Activated T-cell treated with anti-CD3 and anti-CD28 coated beads, Interleukin-2, amount 50 U/mL, for 1 hour (primary cell): ENCODE data around the gene AP1AR.

ENCODE experiments used
- DNase-seq: peaks from one replicate; pipeline ENCODE4 v3.0.0-alpha.2; 2020

The AP1AR gene

GRCh38 chr4:112318239-112319142, 86.9 kb downstream of the AP1AR start:
- no peak for DNase-seq
